IMR-90 (cell line): ENCODE results near the gene GLT1D1. TPM values are rescaled to one million over a fixed set of nuclear protein-coding genes. Genes with fewer than 3 reads are reported as not detected.

ENCODE experiments used
- ATAC-seq: fragments of 200-7000 bp; cut with Tn5 transposase; 2 replicates; pipeline ENCODE4 v1.9.1; 2020; ENCODE audit warnings: low read depth, mild to moderate bottlenecking, moderate library complexity
- BruUV-seq: library from RNA; stranded (reverse); fragments of 400-500 nt; replicated peaks from 2 replicates; lab custom pipeline; 2021; lab: Mats Ljungman, UMichigan
- CTCF ChIA-PET: fragments of 300-600 bp; formaldehyde crosslinking; extraction: SDS; loops from one replicate; lab custom pipeline; 2021; ENCODE audit warnings: antibody characterized with exemption; lab: Yijun Ruan, JAX
- POLR2A ChIA-PET: fragments of 300-600 bp; sonication (Branson Sonifier 250); formaldehyde crosslinking; loops from one replicate; lab custom pipeline; 2022; ENCODE audit warnings: antibody characterized with exemption; ENCODE audit not compliant: unreplicated experiment; lab: Charles Lee
- DNase-seq: peaks from one replicate; pipeline ENCODE4 v3.0.0; 2013
- H2AFZ ChIP-seq: replicated peaks from 2 replicates; pipeline ENCODE3; 2013; ENCODE audit warnings: low read length, mild to moderate bottlenecking; ENCODE audit not compliant: poor library complexity
- H2AK5ac ChIP-seq: 2 replicates; pipeline ENCODE4 v1.6.1; 2013; ENCODE audit warnings: low read depth, low read length, inconsistent platforms
- H2AK9ac ChIP-seq: replicated peaks from 2 replicates; pipeline ENCODE3; 2013; ENCODE audit warnings: mild to moderate bottlenecking, low read depth, low read length, moderate library complexity; ENCODE audit not compliant: poor library complexity
- H2BK120ac ChIP-seq: 2 replicates; pipeline ENCODE4 v1.6.1; 2013; ENCODE audit warnings: low read depth, low read length, inconsistent platforms
- H2BK15ac ChIP-seq: 3 replicates; pipeline ENCODE4 v1.6.1; 2013; ENCODE audit warnings: low read depth, low read length, inconsistent platforms
- H2BK20ac ChIP-seq: 2 replicates; pipeline ENCODE4 v1.6.1; 2013; ENCODE audit warnings: low read depth, mild to moderate bottlenecking, inconsistent platforms, low read length, moderate library complexity
- H2BK5ac ChIP-seq: 2 replicates; pipeline ENCODE4 v1.6.1; 2013; ENCODE audit warnings: mild to moderate bottlenecking, low read depth, low read length, inconsistent platforms; ENCODE audit not compliant: poor library complexity, severe bottlenecking
- H3K14ac ChIP-seq: replicated peaks from 2 replicates; pipeline ENCODE4 v1.6.1; 2013; ENCODE audit warnings: low read depth, low read length, inconsistent platforms
- H3K18ac ChIP-seq: 2 replicates; pipeline ENCODE4 v1.6.1; 2013; ENCODE audit warnings: low read depth, low read length, control low read depth
- H3K23ac ChIP-seq: 2 replicates; pipeline ENCODE4 v1.6.1; 2013; ENCODE audit warnings: low read depth, low read length, inconsistent platforms
- H3K27ac ChIP-seq: 2 replicates; pipeline ENCODE4 v1.5.1; 2013; ENCODE audit warnings: mild to moderate bottlenecking, control low read depth, low read length; ENCODE audit not compliant: insufficient read depth
- H3K27me3 ChIP-seq: 2 replicates; pipeline ENCODE4 v1.6.1; 2013; ENCODE audit warnings: low read length; ENCODE audit not compliant: control insufficient read depth, insufficient read depth
- H3K36me3 ChIP-seq: 2 replicates; pipeline ENCODE4 v1.6.1; 2013; ENCODE audit warnings: low read length, mixed read lengths; ENCODE audit not compliant: control insufficient read depth, insufficient read depth
- H3K4ac ChIP-seq: 2 replicates; pipeline ENCODE4 v1.6.1; 2013; ENCODE audit warnings: low read depth, low read length, inconsistent platforms
- H3K4me1 ChIP-seq: 2 replicates; pipeline ENCODE4 v1.6.1; 2013; ENCODE audit warnings: low read length, mixed read lengths; ENCODE audit not compliant: control insufficient read depth, insufficient read depth
- H3K4me2 ChIP-seq: 2 replicates; pipeline ENCODE4 v1.6.1; 2013; ENCODE audit warnings: low read depth, mild to moderate bottlenecking, control low read depth, low read length, moderate library complexity
- H3K4me3 ChIP-seq: 2 replicates; pipeline ENCODE4 v1.5.1; 2013; ENCODE audit warnings: low read depth, mild to moderate bottlenecking, control low read depth, low read length, moderate library complexity; ENCODE audit not compliant: insufficient read depth
- H3K56ac ChIP-seq: 2 replicates; pipeline ENCODE4 v1.6.1; 2013; ENCODE audit warnings: low read length, inconsistent platforms; ENCODE audit not compliant: insufficient read depth; ENCODE audit errors: extremely low read depth
- H3K79me1 ChIP-seq, 2 experiments: 2 replicates each; pipeline ENCODE4 v1.6.1; 2013; ENCODE audit warnings: low read length in 2 of 2, inconsistent platforms in 1 of 2, low read depth in 1 of 2
- H3K9ac ChIP-seq: 2 replicates; pipeline ENCODE4 v1.6.1; 2013; ENCODE audit warnings: low read depth, low read length, control low read depth
- H3K9me1 ChIP-seq: 2 replicates; pipeline ENCODE4 v1.6.1; 2013; ENCODE audit warnings: low read length, inconsistent platforms; ENCODE audit not compliant: insufficient read depth
- H3K9me3 ChIP-seq: 2 replicates; pipeline ENCODE4 v1.6.1; 2013; ENCODE audit warnings: low read length; ENCODE audit not compliant: control insufficient read depth, insufficient read depth
- H4K20me1 ChIP-seq: 2 replicates; pipeline ENCODE4 v1.6.1; 2013; ENCODE audit warnings: low read length, inconsistent platforms; ENCODE audit not compliant: insufficient read depth
- H4K5ac ChIP-seq: 2 replicates; pipeline ENCODE4 v1.6.1; 2013; ENCODE audit warnings: mild to moderate bottlenecking, low read depth, low read length, control low read depth
- H4K8ac ChIP-seq, 2 experiments: 2 replicates each; pipeline ENCODE4 v1.6.1; 2013; ENCODE audit warnings: low read depth in 2 of 2, low read length in 2 of 2, control low read depth in 1 of 2, inconsistent platforms in 1 of 2
- H4K91ac ChIP-seq: 2 replicates; pipeline ENCODE4 v1.6.1; 2013; ENCODE audit warnings: low read depth, low read length, inconsistent platforms; ENCODE audit not compliant: insufficient read depth
- BHLHE40 ChIP-seq: fragments of 150-350 bp; IDR thresholded peaks from 2 replicates; pipeline ENCODE4 v1.6.1; 2016; ENCODE audit warnings: mild to moderate bottlenecking, low read depth, low read length
- CEBPB ChIP-seq: IDR thresholded peaks from 2 replicates; pipeline ENCODE4 v1.6.1; 2012; ENCODE audit warnings: low read depth, low read length, improper control_type of control experiment
- CHD1 ChIP-seq: IDR thresholded peaks from 2 replicates; pipeline ENCODE4 v1.6.1; 2012; ENCODE audit warnings: low read depth, low read length, improper control_type of control experiment
- CTCF ChIP-seq: conservative IDR thresholded peaks from 2 replicates; pipeline ENCODE4 v1.5.1; 2012; ENCODE audit warnings: mild to moderate bottlenecking, low read depth, low read length, improper control_type of control experiment
- ELK1 ChIP-seq: fragments of 150-350 bp; IDR thresholded peaks from 2 replicates; pipeline ENCODE4 v1.6.1; 2016; ENCODE audit warnings: low read depth, mild to moderate bottlenecking, low read length, moderate library complexity, borderline replicate concordance
- FOS ChIP-seq: fragments of 150-350 bp; IDR thresholded peaks from 2 replicates; pipeline ENCODE4 v1.6.1; 2016; ENCODE audit warnings: low read depth, low read length
- MXI1 ChIP-seq: IDR thresholded peaks from 2 replicates; pipeline ENCODE4 v1.6.1; 2012; ENCODE audit warnings: low read depth, mild to moderate bottlenecking, low read length, moderate library complexity, borderline replicate concordance
- NFE2L2 ChIP-seq: fragments of 150-350 bp; IDR thresholded peaks from 2 replicates; pipeline ENCODE4 v1.6.1; 2016; ENCODE audit warnings: low read depth, mild to moderate bottlenecking, low read length
- POLR2A ChIP-seq: IDR thresholded peaks from 2 replicates; pipeline ENCODE4 v1.6.1; 2012; ENCODE audit warnings: mild to moderate bottlenecking, low read depth, low read length
- RCOR1 ChIP-seq: IDR thresholded peaks from 2 replicates; pipeline ENCODE4 v1.6.1; 2012; ENCODE audit warnings: mild to moderate bottlenecking, low read length, improper control_type of control experiment; ENCODE audit not compliant: insufficient replicate concordance
- RFX5 ChIP-seq: IDR thresholded peaks from 2 replicates; pipeline ENCODE4 v1.8.0; 2012; ENCODE audit warnings: low read depth, mild to moderate bottlenecking, low read length, moderate library complexity
- SMC3 ChIP-seq: fragments of 150-350 bp; IDR thresholded peaks from 2 replicates; pipeline ENCODE4 v1.6.1; 2016; ENCODE audit warnings: low read depth, mild to moderate bottlenecking, antibody characterized with exemption, low read length, moderate library complexity
- USF2 ChIP-seq: fragments of 150-350 bp; IDR thresholded peaks from 2 replicates; pipeline ENCODE4 v1.6.1; 2017; ENCODE audit warnings: mild to moderate bottlenecking, antibody characterized with exemption, low read length, low read depth
- WGBS, 2 experiments: methylation state at CpG; one replicate each; pipeline versions ENCODE4 v1.1.5 to v1.1.7; 2013; ENCODE audit warnings: missing lambda C conversion rate in 2 of 2; ENCODE audit not compliant: insufficient read length in 1 of 2; ENCODE audit errors: extremely low coverage in 2 of 2; 5-methylcytosine and 5-hydroxymethylcytosine counted together
- dilution Hi-C: fragments of 300-500 bp; cut with HindIII; formaldehyde crosslinking; loops from one replicate; pipeline ENCODE4 v1.14.3; 2018; ENCODE audit warnings: low sequenced_read_pairs; ENCODE audit not compliant: unreplicated experiment
- in situ Hi-C: fragments of 300-500 bp; cut with MboI; formaldehyde crosslinking; loops from 3 replicates; pipeline ENCODE4 v1.14.3; 2019; ENCODE audit warnings: low sequenced_read_pairs, inconsistent platforms, mixed read lengths
- intact Hi-C: fragments of 100-400 bp; cut with micrococcal nuclease; formaldehyde crosslinking; loops from 2 replicates; pipeline ENCODE4 v1.10.0; 2022
- polyA plus RNA-seq, 3 experiments: library from polyadenylated mRNA; depleted of rRNA; stranded (reverse); fragments of >200 nt; gene quantifications; 2 replicates each; pipeline ENCODE4 v1.2.3, GENCODE V29; 2012; ENCODE audit warnings: low replicate concordance in 1 of 3
- total RNA-seq: library from RNA; depleted of rRNA; stranded (reverse); fragments of >200 nt; gene quantifications from 2 replicates; pipeline ENCODE4 v1.2.3, GENCODE V29; 2012

The GLT1D1 gene
- total and polyA plus RNA-seq, 2 of the 4 experiments (the other 2 are of a cell fraction) = not detected

GRCh38 chr12:128905003-128905544, 51.8 kb downstream of the GLT1D1 start:
- Histone ChIP-seq H3K36me3 (no peaks in the 10 kb centered on the region), H4K8ac (no peak overlapping the region), H3K4me2 (no peak overlapping the region), H3K9me3 (peaks cover 10% of the 10 kb centered on the region), H3K18ac (no peak overlapping the region), H3K27me3 (no peaks in the 10 kb centered on the region), H2BK5ac (no peak overlapping the region), H3K4ac (no peak overlapping the region), H3K79me1 (no peaks in the 10 kb centered on the region), H3K9ac (no peak overlapping the region), H3K27ac (no peak overlapping the region), H4K91ac (no peak overlapping the region), H3K9me1 (no peaks in the 10 kb centered on the region), H2BK20ac (no peak overlapping the region), H3K4me1 (no peaks in the 10 kb centered on the region), H4K5ac (no peak overlapping the region), H4K20me1 (no peaks in the 10 kb centered on the region), H3K23ac (no peak overlapping the region), H2BK120ac (no peak overlapping the region), H3K56ac (no peak overlapping the region), H2BK15ac (no peak overlapping the region), H3K4me3 (no peak overlapping the region), H2AFZ (no peak overlapping the region), H2AK9ac (no peak overlapping the region), H2AK5ac (no peak overlapping the region), H3K14ac (no peak overlapping the region)
- ChIA-PET POLR2A (no interaction called here), CTCF (no interaction called here)
- BruUV-seq = no TSS peak
- intact Hi-C loops = no loop called here
- TF ChIP-seq USF2 (no peak), RCOR1 (no peak), NFE2L2 (no peak), ELK1 (no peak), CEBPB (no peak), CHD1 (no peak), BHLHE40 (no peak), RFX5 (no peak), SMC3 (no peak), POLR2A (no peak), FOS (no peak), MXI1 (no peak), CTCF (no peak)
- DNase-seq (no peak), ATAC-seq (no peak)
- WGBS, 2 experiments = no CpG with 5 or more reads among the region's 13 CpGs
- dilution Hi-C loops = no loop called here
- in situ Hi-C loops = no loop called here
